IPS-18c (cell line): ENCODE measurements around the gene PRODH2.
A peak's percentile ranks its signal among the peaks of the same experiment; 100 is the strongest.

Experiments
- H3K4me3 ChIP-seq: 2 replicates; pipeline ENCODE4 v1.7.0; 2013; ENCODE audit warnings: low read depth, mild to moderate bottlenecking, low read length, moderate library complexity; ENCODE audit not compliant: insufficient read depth
- H3K9me3 ChIP-seq: one replicate; pipeline ENCODE4 v1.6.1; 2013; ENCODE audit warnings: mild to moderate bottlenecking, low read length, moderate library complexity; ENCODE audit not compliant: control insufficient read depth, insufficient read depth

The PRODH2 gene

GRCh38 chr19:35812220-35813042, at the start of gene PRODH2:
Gene PRODH2 (minus strand): TSS chr19:35812845. CDS start chr19:35812805, 40 bp downstream.
- H3K4me3 ChIP-seq = no peak within 1 kb of the TSS
- H3K9me3 ChIP-seq = no peaks in the 10 kb centered on the region

- Histone ChIP-seq H3K4me3 (peak overlapping the region; percentile 65; the same call in 1 of the 2 replicates), H3K9me3 (no peaks in the 10 kb centered on the region)
Measured at GRCh38 chr19:35861640-35862160, 49.1 kb upstream of the PRODH2 start.

GRCh38 chr19:35860818-35861639, 48.4 kb upstream of the PRODH2 start:
- Histone ChIP-seq H3K4me3 (peak overlapping the region; percentile 65), H3K9me3 (no peaks in the 10 kb centered on the region)

GRCh38 chr19:35860436-35860817, 47.8 kb upstream of the PRODH2 start:
- H3K9me3 ChIP-seq = no peaks in the 10 kb centered on the region
- peak overlapping the region; percentile 65 for H3K4me3 ChIP-seq

GRCh38 chr19:35859414-35859813, 46.8 kb upstream of the PRODH2 start:
- H3K9me3 ChIP-seq = no peaks in the 10 kb centered on the region
- no peak overlapping the region for H3K4me3 ChIP-seq

- H3K9me3 ChIP-seq = no peaks in the 10 kb centered on the region
- no peak overlapping the region for H3K4me3 ChIP-seq
Measured at GRCh38 chr19:35858311-35858710, 45.7 kb upstream of the PRODH2 start.

- Histone ChIP-seq H3K4me3 (peak within 1 kb of the TSS; percentile 60), H3K9me3 (no peaks in the 10 kb centered on the region)
Measured at GRCh38 chr19:35856546-35857149, 44.0 kb upstream of the PRODH2 start, which contains the start of gene KIRREL2. Gene KIRREL2 (plus strand): TSS chr19:35856911. CDS start chr19:35857120, 209 bp downstream.

GRCh38 chr19:35853038-35853756, 40.6 kb upstream of the PRODH2 start:
- no peaks in the 10 kb centered on the region for H3K9me3 ChIP-seq
- H3K4me3 ChIP-seq = no peak overlapping the region

- Histone ChIP-seq H3K9me3 (no peaks in the 10 kb centered on the region), H3K4me3 (peak within 1 kb of the TSS; percentile 34; the same call in 1 of the 2 replicates)
Measured at GRCh38 chr19:35852029-35852780, 39.6 kb upstream of the PRODH2 start, which contains the start of gene NPHS1. Gene NPHS1 (minus strand): TSS chr19:35852504. CDS start chr19:35851837, 667 bp downstream.

GRCh38 chr19:35851213-35852028, 38.8 kb upstream of the PRODH2 start:
- H3K4me3 ChIP-seq = peak overlapping the region; percentile 34; the same call in 1 of the 2 replicates
- H3K9me3 ChIP-seq = no peaks in the 10 kb centered on the region

- H3K9me3 ChIP-seq = no peaks in the 10 kb centered on the region
- H3K4me3 ChIP-seq = no peak overlapping the region
Measured at GRCh38 chr19:35848919-35849505, 36.4 kb upstream of the PRODH2 start.

GRCh38 chr19:35848486-35848885, 35.8 kb upstream of the PRODH2 start:
- Histone ChIP-seq H3K4me3 (no peak overlapping the region), H3K9me3 (no peaks in the 10 kb centered on the region)

GRCh38 chr19:35847911-35848310, 35.3 kb upstream of the PRODH2 start:
- Histone ChIP-seq H3K9me3 (no peaks in the 10 kb centered on the region), H3K4me3 (no peak overlapping the region)

- peak overlapping the region; percentile 45 for H3K4me3 ChIP-seq
- H3K9me3 ChIP-seq = no peaks in the 10 kb centered on the region
Measured at GRCh38 chr19:35846038-35846668, 33.5 kb upstream of the PRODH2 start.
